ENCODE measurements around the gene SIPA1L2. TPM values are rescaled to one million over a fixed set of nuclear protein-coding genes. Genes with fewer than 3 reads are reported as not detected.

Gene SIPA1L2
- polyA plus RNA-seq, 1 donor: 14.3 TPM

DNA sequence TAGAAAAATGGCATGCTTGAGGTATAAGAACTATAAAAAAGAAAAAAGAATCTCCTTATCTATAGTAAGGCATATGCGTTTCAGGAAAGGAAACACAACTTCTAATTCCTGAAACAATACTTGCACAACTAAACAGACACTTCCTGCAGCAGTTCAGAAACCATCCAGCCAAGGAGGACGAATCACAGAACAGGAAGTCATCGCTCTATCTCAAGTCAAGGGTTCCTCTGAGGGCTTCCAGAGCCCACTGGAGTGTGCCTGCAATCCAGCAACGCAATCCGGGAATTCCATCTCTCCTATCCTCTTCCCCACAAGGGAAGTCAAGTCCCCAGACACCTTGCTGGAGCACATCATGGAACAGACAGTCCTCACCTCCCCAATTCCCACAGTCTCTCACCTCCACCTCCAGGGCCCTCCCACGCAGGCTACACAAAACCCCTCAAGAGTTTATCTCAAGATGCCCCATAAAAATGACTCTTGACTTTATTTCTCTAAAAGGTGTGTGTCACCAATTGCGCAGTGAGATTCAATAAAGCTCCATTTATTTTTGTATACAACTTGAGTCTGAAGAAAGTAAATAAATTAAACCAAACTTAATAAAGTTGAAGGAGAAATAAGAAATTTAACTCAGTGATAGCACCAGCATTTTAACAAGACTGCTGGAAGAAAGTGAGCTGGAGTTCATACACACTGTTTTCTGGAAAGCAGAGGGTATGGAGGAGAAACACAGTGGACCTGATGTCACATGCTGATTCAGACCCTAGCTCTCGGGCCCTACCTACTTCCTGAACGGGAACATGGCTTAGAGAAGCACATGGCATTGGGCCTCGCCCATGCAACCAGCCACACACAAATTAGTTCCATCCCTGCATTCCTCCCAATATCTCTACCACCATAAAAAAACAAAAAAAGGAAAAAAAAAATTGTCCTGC is 39.9 kb downstream of the SIPA1L2 start:
- Histone ChIP-seq H3K4me3 (ENCODE audit: low read length) (no peak overlapping the region), H3K27me3 (ENCODE audit: control insufficient read depth, insufficient read depth, low read length) (no peaks in the 10 kb centered on the region), H3K27ac (ENCODE audit: low read length) (no peak overlapping the region), H3K9me3 (ENCODE audit: control insufficient read depth, low read depth, low read length) (no peaks in the 10 kb centered on the region), H3K36me3 (ENCODE audit: control insufficient read depth, insufficient read depth, low read length) (peaks cover 2% of the 10 kb centered on the region), H3K4me1 (ENCODE audit: control insufficient read depth, insufficient read depth, low read length) (no peaks in the 10 kb centered on the region)
- WGBS (ENCODE audit: insufficient coverage, low lambda C conversion rate): 100% methylated on average over 1 of the region's 10 CpGs
- no peak for DNase-seq

- 90% methylated on average over 2 of the region's 6 CpGs for WGBS (ENCODE audit: insufficient coverage, low lambda C conversion rate)
- DNase-seq: no peak
- H3K27me3 ChIP-seq (ENCODE audit: control insufficient read depth, insufficient read depth, low read length): no peaks in the 10 kb centered on the region
- H3K9me3 ChIP-seq (ENCODE audit: control insufficient read depth, low read depth, low read length): no peaks in the 10 kb centered on the region
- H3K4me3 ChIP-seq (ENCODE audit: low read length): no peak overlapping the region
- H3K4me1 ChIP-seq (ENCODE audit: control insufficient read depth, insufficient read depth, low read length): no peaks in the 10 kb centered on the region
- no peaks in the 10 kb centered on the region for H3K36me3 ChIP-seq (ENCODE audit: control insufficient read depth, insufficient read depth, low read length)
- no peak overlapping the region for H3K27ac ChIP-seq (ENCODE audit: low read length)
These were observed 40.7 kb downstream of the SIPA1L2 start for GRCh38 chr1:232589111-232589811.

DNA sequence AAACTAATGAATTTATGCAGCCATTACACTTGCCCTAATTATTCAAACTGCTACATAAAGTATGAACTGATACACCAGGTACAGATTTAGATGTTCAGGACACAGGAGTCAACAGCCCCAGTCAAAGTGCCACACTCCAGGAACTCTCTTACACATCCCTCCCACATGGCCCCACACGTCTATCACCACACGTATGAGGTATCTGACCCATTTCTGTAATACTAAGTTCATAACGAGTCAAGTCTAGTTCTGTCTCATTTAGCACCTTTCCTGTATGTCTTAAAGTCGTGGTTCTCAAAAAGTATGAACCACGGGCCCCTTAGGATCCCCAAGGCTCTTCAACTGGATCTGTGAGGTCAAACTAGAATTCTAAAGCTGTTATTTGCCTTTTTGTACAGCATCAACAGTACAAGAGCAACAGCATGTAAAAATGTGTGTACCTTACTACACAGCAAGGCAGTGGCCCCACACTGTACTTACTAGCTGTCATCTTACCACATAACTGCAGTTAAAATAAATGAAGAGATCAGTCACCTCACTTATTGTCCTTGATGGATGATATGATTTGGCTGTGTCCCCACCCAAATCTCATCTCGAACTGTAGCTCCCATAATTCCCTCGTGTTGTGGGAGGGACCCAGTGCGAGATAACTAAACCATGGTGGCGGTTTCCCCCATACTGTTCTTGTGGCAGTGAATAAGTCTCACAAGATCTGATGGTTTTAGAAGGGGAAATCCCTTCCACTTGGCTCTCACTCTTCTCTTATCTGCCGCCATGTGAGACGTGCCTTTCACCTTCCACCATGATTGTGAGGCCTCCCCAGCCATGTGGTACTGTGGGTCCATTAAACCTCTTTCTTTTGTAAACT is 42.6 kb downstream of the SIPA1L2 start:
- H3K4me3 ChIP-seq (ENCODE audit: low read length): no peak overlapping the region
- no peaks in the 10 kb centered on the region for H3K36me3 ChIP-seq (ENCODE audit: control insufficient read depth, insufficient read depth, low read length)
- H3K9me3 ChIP-seq (ENCODE audit: control insufficient read depth, low read depth, low read length): no peaks in the 10 kb centered on the region
- H3K27ac ChIP-seq (ENCODE audit: low read length): no peak overlapping the region
- H3K27me3 ChIP-seq (ENCODE audit: control insufficient read depth, insufficient read depth, low read length): no peaks in the 10 kb centered on the region
- no peak for DNase-seq
- H3K4me1 ChIP-seq (ENCODE audit: control insufficient read depth, insufficient read depth, low read length): no peaks in the 10 kb centered on the region
- WGBS (ENCODE audit: insufficient coverage, low lambda C conversion rate): no CpG with 5 or more reads among the region's 11 CpGs

DNA sequence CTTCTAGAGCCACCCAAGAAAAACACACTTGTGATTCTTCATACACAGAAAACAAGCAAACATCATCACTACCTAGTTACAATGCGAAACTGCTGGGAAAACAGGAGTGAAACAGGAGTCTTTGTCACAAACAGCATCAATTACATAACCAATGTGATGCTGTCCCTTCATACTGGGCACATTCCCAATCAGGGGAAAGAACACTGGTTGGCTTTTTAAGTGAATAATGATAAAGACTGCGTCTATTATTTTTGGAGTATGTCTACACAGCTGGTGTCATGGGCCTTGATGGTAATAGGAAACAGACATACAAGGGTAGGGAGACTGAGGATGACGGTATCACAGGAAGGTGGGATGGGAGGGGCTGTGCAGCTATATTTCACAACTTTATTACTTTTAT is 43.3 kb downstream of the SIPA1L2 start:
- H3K36me3 ChIP-seq (ENCODE audit: control insufficient read depth, insufficient read depth, low read length): no peaks in the 10 kb centered on the region
- H3K4me1 ChIP-seq (ENCODE audit: control insufficient read depth, insufficient read depth, low read length): no peaks in the 10 kb centered on the region
- DNase-seq: no peak
- H3K27me3 ChIP-seq (ENCODE audit: control insufficient read depth, insufficient read depth, low read length): no peaks in the 10 kb centered on the region
- H3K9me3 ChIP-seq (ENCODE audit: control insufficient read depth, low read depth, low read length): no peaks in the 10 kb centered on the region
- H3K27ac ChIP-seq (ENCODE audit: low read length): no peak overlapping the region
- no CpG with 5 or more reads among the region's 3 CpGs for WGBS (ENCODE audit: insufficient coverage, low lambda C conversion rate)
- no peak overlapping the region for H3K4me3 ChIP-seq (ENCODE audit: low read length)

GRCh38 chr1:232585486-232585885 is 44.4 kb downstream of the SIPA1L2 start:
- Histone ChIP-seq H3K27ac (ENCODE audit: low read length) (no peak overlapping the region), H3K4me3 (ENCODE audit: low read length) (no peak overlapping the region), H3K36me3 (ENCODE audit: control insufficient read depth, insufficient read depth, low read length) (no peaks in the 10 kb centered on the region), H3K4me1 (ENCODE audit: control insufficient read depth, insufficient read depth, low read length) (no peaks in the 10 kb centered on the region), H3K27me3 (ENCODE audit: control insufficient read depth, insufficient read depth, low read length) (no peaks in the 10 kb centered on the region), H3K9me3 (ENCODE audit: control insufficient read depth, low read depth, low read length) (no peaks in the 10 kb centered on the region)
- DNase-seq: no peak

- H3K27me3 ChIP-seq (ENCODE audit: control insufficient read depth, insufficient read depth, low read length): no peaks in the 10 kb centered on the region
- WGBS (ENCODE audit: insufficient coverage, low lambda C conversion rate): no CpG with 5 or more reads among the region's 1 CpG
- no peaks in the 10 kb centered on the region for H3K36me3 ChIP-seq (ENCODE audit: control insufficient read depth, insufficient read depth, low read length)
These were observed 48.0 kb downstream of the SIPA1L2 start for GRCh38 chr1:232581932-232582331.

More at GRCh38 chr1:232581932-232582331, 48.0 kb downstream of the SIPA1L2 start:
- H3K4me1 ChIP-seq (ENCODE audit: control insufficient read depth, insufficient read depth, low read length): no peaks in the 10 kb centered on the region
- H3K27ac ChIP-seq (ENCODE audit: low read length): no peak overlapping the region
- no peak for DNase-seq
- no peaks in the 10 kb centered on the region for H3K9me3 ChIP-seq (ENCODE audit: control insufficient read depth, low read depth, low read length)
- H3K4me3 ChIP-seq (ENCODE audit: low read length): no peak overlapping the region

Other genes with a start within 250 kb of the SIPA1L2 start
- 2.8 TPM for gene MAP10, start 175.3 kb upstream of the SIPA1L2 start, polyA plus RNA-seq